ENCODE data around the gene SHC2.

SHC2 gene

DNA sequence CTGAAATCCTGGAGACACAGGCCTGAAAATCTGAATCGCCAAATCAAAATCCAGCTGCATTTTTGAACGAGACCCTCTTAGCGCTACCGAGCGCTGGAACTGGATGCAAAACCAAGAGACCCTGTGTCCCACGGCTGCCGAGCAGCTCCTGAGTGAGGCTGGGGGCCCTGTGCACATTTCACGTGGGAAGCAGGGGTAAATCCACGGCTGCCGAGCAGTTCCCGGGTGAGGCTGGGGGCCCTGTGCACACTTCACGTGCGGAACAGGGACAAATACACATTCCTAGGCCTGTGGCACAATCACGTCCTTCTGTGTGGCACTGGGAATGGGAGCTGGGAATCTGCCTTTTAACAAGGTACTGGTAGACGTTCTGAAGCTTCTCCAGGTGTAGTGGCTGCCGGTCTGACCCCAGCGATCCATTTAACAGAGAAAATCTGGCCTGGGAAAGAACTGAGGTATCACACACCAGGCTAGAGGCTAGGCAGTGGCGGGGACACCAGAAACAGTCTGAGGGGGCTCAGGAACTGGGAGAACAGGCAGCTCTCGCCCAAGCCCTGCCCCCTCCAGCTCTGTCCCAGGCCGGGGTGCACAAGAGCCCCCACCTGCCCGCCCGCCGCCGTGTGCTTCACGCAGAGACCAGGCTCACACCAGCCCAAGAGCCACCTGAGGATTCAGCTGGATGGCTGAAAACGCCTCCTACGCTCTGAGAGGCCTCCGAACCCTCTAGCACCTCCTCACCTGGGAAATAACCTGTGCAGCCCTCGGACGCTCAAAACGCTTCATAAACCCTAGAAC lies 40.9 kb downstream of the SHC2 start:
- TF ChIP-seq ZBTB21 (tag by site-specific recombination; IDR thresholded peaks at IDR 0.05) (no peak), OSR2 (tag by site-specific recombination; IDR thresholded peaks at IDR 0.05) (no peak), ZNF514 (tag by site-specific recombination; IDR thresholded peaks at IDR 0.05) (no peak), ZNF132 (tag by site-specific recombination; IDR thresholded peaks at IDR 0.05; ENCODE audit: borderline replicate concordance) (no peak), SCRT2 (tag by site-specific recombination; IDR thresholded peaks at IDR 0.05) (0 out of 2 replicates have a peak, but pooled peaks have one; percentile 10)
- TF ChIP-seq, protein P1, sequence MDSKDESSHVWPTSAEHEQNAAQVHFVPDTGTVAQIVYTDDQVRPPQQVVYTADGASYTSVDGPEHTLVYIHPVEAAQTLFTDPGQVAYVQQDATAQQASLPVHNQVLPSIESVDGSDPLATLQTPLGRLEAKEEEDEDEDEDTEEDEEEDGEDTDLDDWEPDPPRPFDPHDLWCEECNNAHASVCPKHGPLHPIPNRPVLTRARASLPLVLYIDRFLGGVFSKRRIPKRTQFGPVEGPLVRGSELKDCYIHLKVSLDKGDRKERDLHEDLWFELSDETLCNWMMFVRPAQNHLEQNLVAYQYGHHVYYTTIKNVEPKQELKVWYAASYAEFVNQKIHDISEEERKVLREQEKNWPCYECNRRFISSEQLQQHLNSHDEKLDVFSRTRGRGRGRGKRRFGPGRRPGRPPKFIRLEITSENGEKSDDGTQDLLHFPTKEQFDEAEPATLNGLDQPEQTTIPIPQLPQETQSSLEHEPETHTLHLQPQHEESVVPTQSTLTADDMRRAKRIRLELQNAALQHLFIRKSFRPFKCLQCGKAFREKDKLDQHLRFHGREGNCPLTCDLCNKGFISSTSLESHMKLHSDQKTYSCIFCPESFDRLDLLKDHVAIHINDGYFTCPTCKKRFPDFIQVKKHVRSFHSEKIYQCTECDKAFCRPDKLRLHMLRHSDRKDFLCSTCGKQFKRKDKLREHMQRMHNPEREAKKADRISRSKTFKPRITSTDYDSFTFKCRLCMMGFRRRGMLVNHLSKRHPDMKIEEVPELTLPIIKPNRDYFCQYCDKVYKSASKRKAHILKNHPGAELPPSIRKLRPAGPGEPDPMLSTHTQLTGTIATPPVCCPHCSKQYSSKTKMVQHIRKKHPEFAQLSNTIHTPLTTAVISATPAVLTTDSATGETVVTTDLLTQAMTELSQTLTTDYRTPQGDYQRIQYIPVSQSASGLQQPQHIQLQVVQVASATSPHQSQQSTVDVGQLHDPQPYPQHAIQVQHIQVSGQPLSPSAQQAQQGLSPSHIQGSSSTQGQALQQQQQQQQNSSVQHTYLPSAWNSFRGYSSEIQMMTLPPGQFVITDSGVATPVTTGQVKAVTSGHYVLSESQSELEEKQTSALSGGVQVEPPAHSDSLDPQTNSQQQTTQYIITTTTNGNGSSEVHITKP (tag by site-specific recombination; IDR thresholded peaks at IDR 0.05) = no peak
- H3K4me3 ChIP-seq (ENCODE audit: low read depth, low read length) = no peak overlapping the region
- POLR2A ChIA-PET = interaction anchor here (0.6 kb wide), 1 partner anchor 983 kb away, joined by 3 read pairs; no protein-coding TSS in a partner anchor

DNA sequence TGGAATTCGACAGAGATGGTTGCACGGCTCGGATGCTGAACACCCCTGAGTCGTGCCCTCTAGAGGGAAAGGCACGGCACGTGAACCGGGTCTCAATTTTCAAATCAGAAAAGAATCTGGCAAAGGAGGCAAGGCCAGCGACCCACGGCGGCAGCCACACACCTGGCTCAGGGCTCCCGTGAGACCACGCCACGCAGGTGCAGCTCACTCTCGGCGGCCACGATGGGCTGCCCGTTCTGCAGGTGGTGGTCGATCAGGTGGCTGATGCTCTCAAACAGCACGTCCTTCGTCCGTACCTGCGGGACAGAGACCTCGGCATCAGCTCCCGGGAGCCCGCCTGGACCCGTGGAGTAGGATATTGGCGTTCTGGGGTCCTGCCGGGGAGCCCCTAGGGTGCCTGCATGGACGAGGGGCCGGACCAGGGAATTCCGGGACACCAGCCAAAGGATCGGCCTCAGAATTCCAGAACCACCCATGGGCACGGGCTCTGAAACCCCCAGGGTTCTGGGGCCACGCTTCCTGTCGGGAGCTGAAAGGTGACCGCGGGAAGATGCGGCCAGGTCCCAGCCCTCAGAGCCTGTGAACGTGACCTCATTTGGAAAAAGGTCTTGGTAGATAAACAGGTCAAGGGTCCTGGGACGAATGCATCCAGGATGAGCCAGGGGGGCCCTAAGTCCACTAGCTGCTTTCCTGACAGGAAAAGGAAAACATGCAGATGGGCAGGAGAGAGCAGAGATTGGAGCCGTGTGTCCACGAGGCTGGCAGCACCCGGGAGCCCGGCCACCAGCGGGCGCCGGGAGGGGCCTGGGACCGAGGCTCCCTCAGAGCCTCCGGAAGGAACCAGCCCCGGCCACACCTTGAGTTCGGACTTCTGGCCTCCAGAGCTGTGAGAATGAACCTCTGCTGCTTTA lies 41.8 kb downstream of the SHC2 start:
- ChIA-PET POLR2A (no interaction called here), CTCF (interaction anchor here (0.6 kb wide), 1 partner anchor 54 kb away, joined by 3 read pairs; no protein-coding TSS in a partner anchor)
- Histone ChIP-seq H3K4me1 (ENCODE audit: control insufficient read depth, insufficient read depth, low read length) (no peaks in the 10 kb centered on the region), H3K36me3 (ENCODE audit: control insufficient read depth in 2 of 2, insufficient read depth in 1 of 2, low read length in 2 of 2) (peaks cover 0 to 24% of the 10 kb centered on the region in 2 experiments; a peak in 1 of 3 replicates), H3K27ac (ENCODE audit: extremely low read depth, low read depth, low read length) (no peak overlapping the region), H3K9me3 (ENCODE audit: control insufficient read depth, insufficient read depth, low read depth, low read length) (no peaks in the 10 kb centered on the region), H3K4me3 (ENCODE audit: low read depth, low read length) (no peak overlapping the region)
- TF ChIP-seq ZNF792 (tag by site-specific recombination; IDR thresholded peaks at IDR 0.05) (no peak), ZNF23 (tag by site-specific recombination; IDR thresholded peaks at IDR 0.05; ENCODE audit: borderline replicate concordance) (no peak), TCF7L2 (IDR thresholded peaks at IDR 0.05; ENCODE audit: borderline replicate concordance, low read depth, low read length) (no peak), ZNF529 (tag by site-specific recombination; IDR thresholded peaks at IDR 0.05; ENCODE audit: insufficient replicate concordance) (no peak)
- TF ChIP-seq, protein P2, sequence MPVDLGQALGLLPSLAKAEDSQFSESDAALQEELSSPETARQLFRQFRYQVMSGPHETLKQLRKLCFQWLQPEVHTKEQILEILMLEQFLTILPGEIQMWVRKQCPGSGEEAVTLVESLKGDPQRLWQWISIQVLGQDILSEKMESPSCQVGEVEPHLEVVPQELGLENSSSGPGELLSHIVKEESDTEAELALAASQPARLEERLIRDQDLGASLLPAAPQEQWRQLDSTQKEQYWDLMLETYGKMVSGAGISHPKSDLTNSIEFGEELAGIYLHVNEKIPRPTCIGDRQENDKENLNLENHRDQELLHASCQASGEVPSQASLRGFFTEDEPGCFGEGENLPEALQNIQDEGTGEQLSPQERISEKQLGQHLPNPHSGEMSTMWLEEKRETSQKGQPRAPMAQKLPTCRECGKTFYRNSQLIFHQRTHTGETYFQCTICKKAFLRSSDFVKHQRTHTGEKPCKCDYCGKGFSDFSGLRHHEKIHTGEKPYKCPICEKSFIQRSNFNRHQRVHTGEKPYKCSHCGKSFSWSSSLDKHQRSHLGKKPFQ (tag by site-specific recombination; IDR thresholded peaks at IDR 0.05) = no peak
- TF ChIP-seq, protein P3, sequence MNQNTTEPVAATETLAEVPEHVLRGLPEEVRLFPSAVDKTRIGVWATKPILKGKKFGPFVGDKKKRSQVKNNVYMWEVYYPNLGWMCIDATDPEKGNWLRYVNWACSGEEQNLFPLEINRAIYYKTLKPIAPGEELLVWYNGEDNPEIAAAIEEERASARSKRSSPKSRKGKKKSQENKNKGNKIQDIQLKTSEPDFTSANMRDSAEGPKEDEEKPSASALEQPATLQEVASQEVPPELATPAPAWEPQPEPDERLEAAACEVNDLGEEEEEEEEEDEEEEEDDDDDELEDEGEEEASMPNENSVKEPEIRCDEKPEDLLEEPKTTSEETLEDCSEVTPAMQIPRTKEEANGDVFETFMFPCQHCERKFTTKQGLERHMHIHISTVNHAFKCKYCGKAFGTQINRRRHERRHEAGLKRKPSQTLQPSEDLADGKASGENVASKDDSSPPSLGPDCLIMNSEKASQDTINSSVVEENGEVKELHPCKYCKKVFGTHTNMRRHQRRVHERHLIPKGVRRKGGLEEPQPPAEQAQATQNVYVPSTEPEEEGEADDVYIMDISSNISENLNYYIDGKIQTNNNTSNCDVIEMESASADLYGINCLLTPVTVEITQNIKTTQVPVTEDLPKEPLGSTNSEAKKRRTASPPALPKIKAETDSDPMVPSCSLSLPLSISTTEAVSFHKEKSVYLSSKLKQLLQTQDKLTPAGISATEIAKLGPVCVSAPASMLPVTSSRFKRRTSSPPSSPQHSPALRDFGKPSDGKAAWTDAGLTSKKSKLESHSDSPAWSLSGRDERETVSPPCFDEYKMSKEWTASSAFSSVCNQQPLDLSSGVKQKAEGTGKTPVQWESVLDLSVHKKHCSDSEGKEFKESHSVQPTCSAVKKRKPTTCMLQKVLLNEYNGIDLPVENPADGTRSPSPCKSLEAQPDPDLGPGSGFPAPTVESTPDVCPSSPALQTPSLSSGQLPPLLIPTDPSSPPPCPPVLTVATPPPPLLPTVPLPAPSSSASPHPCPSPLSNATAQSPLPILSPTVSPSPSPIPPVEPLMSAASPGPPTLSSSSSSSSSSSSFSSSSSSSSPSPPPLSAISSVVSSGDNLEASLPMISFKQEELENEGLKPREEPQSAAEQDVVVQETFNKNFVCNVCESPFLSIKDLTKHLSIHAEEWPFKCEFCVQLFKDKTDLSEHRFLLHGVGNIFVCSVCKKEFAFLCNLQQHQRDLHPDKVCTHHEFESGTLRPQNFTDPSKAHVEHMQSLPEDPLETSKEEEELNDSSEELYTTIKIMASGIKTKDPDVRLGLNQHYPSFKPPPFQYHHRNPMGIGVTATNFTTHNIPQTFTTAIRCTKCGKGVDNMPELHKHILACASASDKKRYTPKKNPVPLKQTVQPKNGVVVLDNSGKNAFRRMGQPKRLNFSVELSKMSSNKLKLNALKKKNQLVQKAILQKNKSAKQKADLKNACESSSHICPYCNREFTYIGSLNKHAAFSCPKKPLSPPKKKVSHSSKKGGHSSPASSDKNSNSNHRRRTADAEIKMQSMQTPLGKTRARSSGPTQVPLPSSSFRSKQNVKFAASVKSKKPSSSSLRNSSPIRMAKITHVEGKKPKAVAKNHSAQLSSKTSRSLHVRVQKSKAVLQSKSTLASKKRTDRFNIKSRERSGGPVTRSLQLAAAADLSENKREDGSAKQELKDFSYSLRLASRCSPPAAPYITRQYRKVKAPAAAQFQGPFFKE (tag by site-specific recombination; IDR thresholded peaks at IDR 0.05; ENCODE audit: borderline replicate concordance) = no peak

More for the DNA sequence above, 40.9 kb downstream of the SHC2 start:
- no peaks in the 10 kb centered on the region for H3K4me1 ChIP-seq (ENCODE audit: control insufficient read depth, insufficient read depth, low read length)
- H3K36me3 ChIP-seq (ENCODE audit: control insufficient read depth in 2 of 2, insufficient read depth in 1 of 2, low read length in 2 of 2) = peaks cover 0 to 28% of the 10 kb centered on the region in 2 experiments; a peak in 1 of 3 replicates
- CTCF ChIA-PET = interaction anchor here (0.6 kb wide), 1 partner anchor 55 kb away, joined by 3 read pairs; no protein-coding TSS in a partner anchor
- no peaks in the 10 kb centered on the region for H3K9me3 ChIP-seq (ENCODE audit: control insufficient read depth, insufficient read depth, low read depth, low read length)
- H3K27ac ChIP-seq (ENCODE audit: extremely low read depth, low read depth, low read length) = no peak overlapping the region

Measured in HEK293 (cell line).